Measurements from ENCODE around the gene MFSD1. TPM values are rescaled to one million over a fixed set of nuclear protein-coding genes. Genes with fewer than 3 reads are reported as not detected.

Gene MFSD1
- total RNA-seq (10 to 100 TPM; 20.8 to 45.5 (median 23.9) TPM), polyA plus RNA-seq (10 to 100 TPM; 11.3 to 26.4 TPM)
- long read RNA-seq, donor 1, transcript MFSD1-203 (16 exons, 2,423 nt): major isoform, 42 of 48 reads
- long read RNA-seq, donor 1, partial matches to known transcripts: 1 of 48 reads
- long read RNA-seq, donor 1, other reads (novel, unspliced or antisense): 4 of 48 reads
- long read RNA-seq, donor 2, transcript MFSD1-203 (16 exons, 2,423 nt): major isoform, 46 of 55 reads
- long read RNA-seq, donor 2, partial matches to known transcripts: 1 of 55 reads
- long read RNA-seq, donor 2, other reads (novel, unspliced or antisense): 5 of 55 reads
- long read RNA-seq, donor 3, transcript MFSD1-203 (16 exons, 2,423 nt): major isoform, 147 of 169 reads
- long read RNA-seq, donor 3, transcript MFSD1-215 (15 exons, 2,121 nt): minor isoform, 6 of 169 reads
- long read RNA-seq, donor 3, partial matches to known transcripts: 2 of 169 reads
- long read RNA-seq, donor 3, other reads (novel, unspliced or antisense): 12 of 169 reads

DNA sequence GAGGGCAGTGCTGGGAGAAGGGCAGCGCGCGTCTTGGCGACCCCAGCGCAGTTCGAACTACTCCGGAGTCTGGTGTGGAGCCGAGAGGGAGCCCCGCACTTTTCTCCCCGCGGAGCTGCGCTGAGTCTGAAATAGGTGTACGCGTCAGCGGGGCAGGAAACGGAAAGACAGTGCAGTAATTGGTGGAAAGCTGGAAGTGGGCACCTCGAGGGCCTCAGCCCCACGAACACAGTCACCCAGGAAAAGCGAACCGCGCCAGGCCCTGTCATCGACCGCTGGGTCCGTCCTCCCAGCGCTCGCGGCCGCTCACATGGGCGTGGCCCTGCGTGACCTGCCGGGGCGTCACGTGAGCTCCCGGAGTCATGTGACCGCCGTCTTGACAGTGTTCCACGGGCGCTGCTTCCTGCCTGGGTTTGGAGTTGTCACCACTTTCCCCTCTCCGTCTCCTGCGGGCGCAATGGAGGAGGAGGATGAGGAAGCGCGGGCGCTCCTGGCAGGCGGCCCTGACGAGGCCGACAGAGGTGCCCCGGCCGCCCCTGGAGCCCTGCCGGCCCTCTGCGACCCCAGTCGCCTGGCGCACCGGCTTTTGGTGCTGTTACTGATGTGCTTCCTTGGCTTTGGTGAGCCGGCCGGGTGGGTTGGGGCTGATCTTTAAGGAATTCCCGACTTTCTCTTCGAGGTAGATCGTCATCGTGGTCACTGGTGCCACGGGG, at the start of gene MFSD1:
TSS of gene MFSD1 (plus strand) at position 359 of the 713 bp plus-strand sequence. CDS start at position 458, 99 bp downstream.
- H3K27me3 ChIP-seq: no peaks in the 10 kb centered on the region
- 0 to 1% methylated on average over 61 of the region's 61 CpGs for WGBS, 2 donors
- TF ChIP-seq, protein P1, sequence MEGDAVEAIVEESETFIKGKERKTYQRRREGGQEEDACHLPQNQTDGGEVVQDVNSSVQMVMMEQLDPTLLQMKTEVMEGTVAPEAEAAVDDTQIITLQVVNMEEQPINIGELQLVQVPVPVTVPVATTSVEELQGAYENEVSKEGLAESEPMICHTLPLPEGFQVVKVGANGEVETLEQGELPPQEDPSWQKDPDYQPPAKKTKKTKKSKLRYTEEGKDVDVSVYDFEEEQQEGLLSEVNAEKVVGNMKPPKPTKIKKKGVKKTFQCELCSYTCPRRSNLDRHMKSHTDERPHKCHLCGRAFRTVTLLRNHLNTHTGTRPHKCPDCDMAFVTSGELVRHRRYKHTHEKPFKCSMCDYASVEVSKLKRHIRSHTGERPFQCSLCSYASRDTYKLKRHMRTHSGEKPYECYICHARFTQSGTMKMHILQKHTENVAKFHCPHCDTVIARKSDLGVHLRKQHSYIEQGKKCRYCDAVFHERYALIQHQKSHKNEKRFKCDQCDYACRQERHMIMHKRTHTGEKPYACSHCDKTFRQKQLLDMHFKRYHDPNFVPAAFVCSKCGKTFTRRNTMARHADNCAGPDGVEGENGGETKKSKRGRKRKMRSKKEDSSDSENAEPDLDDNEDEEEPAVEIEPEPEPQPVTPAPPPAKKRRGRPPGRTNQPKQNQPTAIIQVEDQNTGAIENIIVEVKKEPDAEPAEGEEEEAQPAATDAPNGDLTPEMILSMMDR (IDR thresholded peaks at IDR 0.05): no peak
- peak within 1 kb of the TSS; percentile 45 to 95 (median 88) for H3K27ac ChIP-seq
- H3K36me3 ChIP-seq: peaks cover 0 to 28% (median 7%) of the 10 kb centered on the region in 9 donors
- ATAC-seq: peak; percentile 99 to 100 (median 99)
- H3K4me1 ChIP-seq: peaks cover 0 to 53% (median 26%) of the 10 kb centered on the region in 9 donors
- DNase-seq: peak; percentile 94 to 96
- peak within 1 kb of the TSS; percentile 54 to 95 (median 84) for H3K4me3 ChIP-seq
- no peaks in the 10 kb centered on the region for H3K9me3 ChIP-seq
- intact Hi-C loops (cut with DNase I): loop anchor here in 1 of 10 donors (10.0 kb wide), 1 partner anchor 227 kb away; the partner anchor contains the start of gene MLF1

DNA sequence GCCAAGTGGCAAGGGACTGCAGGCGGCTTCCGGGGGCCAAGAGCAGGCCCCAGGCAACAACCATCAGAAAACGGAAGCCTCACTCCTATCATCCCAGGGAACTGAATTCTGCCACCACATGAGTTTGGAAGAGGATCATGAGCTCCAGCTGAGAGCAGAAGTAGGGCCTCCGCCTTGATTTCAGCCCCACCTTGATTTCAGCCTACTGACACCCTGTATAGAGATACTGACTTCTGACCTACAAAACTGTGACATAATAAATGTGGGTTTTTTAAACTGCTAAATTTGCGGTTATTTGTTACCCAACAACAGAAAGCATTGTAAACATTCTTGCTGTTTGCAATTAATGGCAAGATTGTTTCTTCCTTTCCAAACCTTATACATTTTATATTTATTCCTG, 48.0 kb upstream of the MFSD1 start:
- H3K36me3 ChIP-seq: peaks cover 0 to 9% (median 0%) of the 10 kb centered on the region in 9 donors
- 93 to 95% methylated on average over 5 of the region's 5 CpGs for WGBS, 2 donors
- TF ChIP-seq, protein P1 (IDR thresholded peaks at IDR 0.05): no peak

GRCh38 chr3:158755421-158755820, 46.4 kb upstream of the MFSD1 start:
- Histone ChIP-seq H3K27me3 (no peaks in the 10 kb centered on the region), H3K27ac (no peak overlapping the region), H3K4me1 (peaks cover 0 to 4% (median 0%) of the 10 kb centered on the region in 9 donors), H3K4me3 (no peak overlapping the region), H3K36me3 (no peaks in the 10 kb centered on the region), H3K9me3 (no peaks in the 10 kb centered on the region)
- WGBS, 2 donors: 66 to 74% methylated on average over 2 of the region's 2 CpGs
- TF ChIP-seq, protein P1 (IDR thresholded peaks at IDR 0.05): no peak
- DNase-seq (no peak), ATAC-seq (no peak)
- intact Hi-C loops (cut with DNase I): no loop called here

More for the DNA sequence above, 48.0 kb upstream of the MFSD1 start:
- H3K9me3 ChIP-seq: no peaks in the 10 kb centered on the region
- intact Hi-C loops (cut with DNase I): no loop called here
- ATAC-seq (no peak), DNase-seq (no peak)
- no peak overlapping the region for H3K27ac ChIP-seq
- peaks cover 0 to 6% (median 0%) of the 10 kb centered on the region in 9 donors for H3K4me1 ChIP-seq
- no peaks in the 10 kb centered on the region for H3K27me3 ChIP-seq
- H3K4me3 ChIP-seq: no peak overlapping the region

DNA sequence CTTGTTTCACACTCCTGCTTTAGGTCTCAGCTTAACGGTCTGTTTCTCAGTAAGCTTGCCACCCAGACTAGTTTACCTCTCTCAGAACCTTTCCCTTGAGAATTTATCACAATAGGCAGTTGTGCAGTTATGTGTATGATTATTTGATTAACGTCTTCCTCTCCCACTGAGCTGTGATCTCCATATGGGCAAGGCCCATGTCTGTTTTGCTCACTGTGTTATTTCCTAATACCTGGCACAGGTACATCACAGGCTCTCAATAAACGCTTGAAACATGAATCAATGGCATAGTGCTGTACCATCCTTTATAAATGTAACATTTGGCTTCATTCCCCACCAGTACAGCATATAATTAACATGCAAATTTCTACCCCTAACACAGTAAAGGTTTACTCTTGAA, 40.5 kb upstream of the MFSD1 start:
- TF ChIP-seq, protein P1 (IDR thresholded peaks at IDR 0.05): no peak
- no peak for ATAC-seq
- H3K4me3 ChIP-seq: no peak overlapping the region
- H3K4me1 ChIP-seq: peaks cover 0 to 40% (median 21%) of the 10 kb centered on the region in 9 donors
- H3K27me3 ChIP-seq: no peaks in the 10 kb centered on the region
- intact Hi-C loops (cut with DNase I): no loop called here
- WGBS, 2 donors: 87 to 91% methylated on average over 3 of the region's 3 CpGs
- no peaks in the 10 kb centered on the region for H3K9me3 ChIP-seq
- DNase-seq: no peak
- H3K27ac ChIP-seq: no peak overlapping the region
- peaks cover 0 to 2% (median 0%) of the 10 kb centered on the region in 9 donors for H3K36me3 ChIP-seq

Measured in heart right ventricle (tissue), 16 donors.